Inferior parietal cortex (tissue), 1 donor: Measurements from ENCODE around the gene CTAGE4.
"Not testable (repeated sequence)": the region's sequence is repeated elsewhere in the genome, so short reads cannot be mapped to it uniquely, and the experiment has no call there.

Source experiments
- DNase-seq: peaks from one replicate; pipeline ENCODE4 v3.0.0-alpha.2; 2016; ENCODE audit errors: extremely low spot score

The CTAGE4 gene

DNA sequence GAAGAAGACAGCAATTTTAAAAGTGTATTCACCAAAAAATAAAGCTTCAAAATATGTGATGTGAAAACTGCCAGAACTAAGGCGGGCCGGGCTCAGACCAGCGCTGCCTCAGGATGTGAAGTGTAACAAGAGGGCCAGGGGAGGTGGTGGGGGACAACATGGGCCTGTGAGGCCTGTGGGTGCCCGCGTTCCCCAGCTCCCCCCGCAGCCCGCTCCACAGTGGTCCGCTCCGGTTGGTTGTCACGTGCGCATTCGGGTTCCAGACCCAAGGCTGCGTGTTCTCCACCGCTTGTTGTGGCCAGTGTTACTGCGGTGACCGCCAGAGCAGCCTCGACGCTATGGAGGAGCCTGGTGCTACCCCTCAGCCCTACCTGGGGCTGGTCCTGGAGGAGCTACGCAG is at the start of gene CTAGE4:
Gene CTAGE4, plus strand, starts transcription at position 301 of the 400 bp plus-strand sequence. Its CDS starts 38 bp downstream, at position 339.
- DNase-seq, result not testable (repeated sequence)

- no peak for DNase-seq
Observed at GRCh38 chr7:144134116-144134515, 49.1 kb upstream of the CTAGE4 start.

GRCh38 chr7:144137501-144137900 is 45.8 kb upstream of the CTAGE4 start:
- DNase-seq, result no peak

DNA sequence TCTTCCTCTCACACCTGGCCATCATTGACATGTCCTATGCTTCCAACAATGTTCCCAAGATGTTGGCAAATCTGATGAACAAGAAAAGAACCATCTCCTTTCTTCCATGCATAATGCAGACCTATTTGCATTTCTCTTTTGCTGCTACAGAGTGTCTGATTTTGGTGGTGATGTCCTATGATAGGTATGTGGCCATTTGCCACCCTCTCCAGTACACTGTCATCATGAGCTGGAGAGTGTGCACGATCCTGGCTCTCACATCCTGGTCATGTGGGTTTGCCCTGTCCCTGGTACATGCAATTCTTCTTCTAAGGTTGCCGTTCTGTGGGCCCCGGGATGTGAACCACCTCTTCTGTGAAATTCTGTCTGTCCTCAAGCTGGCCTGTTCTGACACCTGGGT is 41.1 kb upstream of the CTAGE4 start:
- DNase-seq, result no peak

GRCh38 chr7:144144426-144144825 is 38.8 kb upstream of the CTAGE4 start:
- no peak for DNase-seq

- DNase-seq, result no peak
Observed at GRCh38 chr7:144148224-144148827, 34.9 kb upstream of the CTAGE4 start.

GRCh38 chr7:144158861-144159260 is 24.4 kb upstream of the CTAGE4 start:
- DNase-seq, result no peak

- DNase-seq, result no peak
Observed at GRCh38 chr7:144164784-144165183, 18.5 kb upstream of the CTAGE4 start.

GRCh38 chr7:144171594-144172350 is 11.5 kb upstream of the CTAGE4 start:
- DNase-seq, result not testable (repeated sequence)

DNA sequence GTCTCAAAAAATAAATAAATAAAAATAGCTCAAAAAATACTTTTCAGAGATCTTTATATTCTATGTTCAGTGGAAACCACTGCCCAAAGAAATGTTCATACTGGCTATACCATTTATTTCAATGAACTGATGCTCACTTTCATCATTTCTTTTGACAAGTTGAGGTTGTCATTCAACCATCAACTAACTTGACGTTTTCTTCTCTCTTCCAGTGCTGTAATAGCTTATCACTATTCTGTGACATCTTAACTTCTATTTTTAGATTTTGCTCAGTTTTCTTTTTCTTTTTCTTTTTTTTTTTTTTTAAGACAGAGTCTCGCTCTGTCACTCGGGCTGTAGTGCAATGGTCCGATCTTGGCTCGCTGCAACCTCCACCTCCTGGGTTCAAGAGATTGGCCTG is 8.7 kb upstream of the CTAGE4 start:
- no peak for DNase-seq

DNA sequence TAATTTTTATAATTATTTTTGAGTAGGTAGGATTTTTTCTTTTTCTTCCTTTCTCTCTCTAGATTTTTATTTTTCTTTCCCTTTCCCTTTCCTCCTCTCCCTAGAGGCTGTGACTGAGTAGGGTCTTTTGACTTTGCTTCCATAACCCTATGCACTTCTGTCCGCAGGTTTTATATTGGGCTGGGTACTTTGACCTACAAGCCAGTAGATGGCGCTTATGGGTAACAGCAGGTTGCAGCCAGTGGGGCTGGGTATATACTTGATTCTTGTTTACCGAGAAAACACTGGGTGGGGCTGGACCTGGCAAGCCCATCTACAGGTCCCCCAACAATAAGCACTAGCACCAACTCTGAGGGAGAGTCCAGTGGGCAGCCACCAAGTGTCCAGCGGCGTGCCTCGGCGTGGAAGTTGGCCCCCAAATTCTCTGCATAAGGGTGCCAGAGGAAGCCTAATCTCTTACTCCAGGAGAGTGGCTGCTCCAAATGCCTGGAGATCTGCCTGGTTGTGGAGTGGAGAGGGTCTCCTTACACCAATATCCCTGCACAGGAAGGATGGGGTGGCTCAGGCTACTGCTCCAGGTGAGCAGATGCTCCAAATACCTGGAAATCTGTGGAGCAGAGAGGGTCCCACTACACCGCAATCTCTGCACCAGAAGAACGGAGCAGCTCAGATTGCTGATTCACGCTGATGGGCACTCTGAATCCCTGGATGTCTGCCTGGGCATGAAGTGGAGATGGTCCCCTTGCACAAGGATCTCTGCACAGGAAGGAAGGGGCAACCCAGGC is 4.7 kb upstream of the CTAGE4 start:
- DNase-seq, result peak; percentile 6

GRCh38 chr7:144179165-144179479 is 4.1 kb upstream of the CTAGE4 start:
- DNase-seq, result not testable (repeated sequence)

DNA sequence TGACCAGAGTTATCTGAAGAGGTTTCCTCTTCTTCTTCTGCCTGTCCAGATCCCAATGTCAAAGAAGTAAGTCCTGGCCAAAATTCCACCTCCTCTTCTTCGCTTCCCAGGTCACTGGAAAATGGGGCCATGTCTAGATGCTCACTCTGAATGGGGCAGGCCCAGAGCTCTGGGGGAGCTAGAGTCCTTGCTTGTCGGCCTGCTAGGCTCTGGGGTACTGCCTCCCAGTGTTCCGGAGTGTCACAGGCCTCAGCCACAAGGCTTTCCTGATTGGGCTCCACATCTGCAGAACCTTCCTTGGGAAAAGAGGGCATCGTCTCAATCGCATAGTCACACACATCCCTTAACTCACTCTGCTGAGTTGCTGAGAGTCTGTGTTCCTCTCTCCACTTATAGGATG is 4.6 kb downstream of the CTAGE4 start:
- not testable (repeated sequence) for DNase-seq

DNA sequence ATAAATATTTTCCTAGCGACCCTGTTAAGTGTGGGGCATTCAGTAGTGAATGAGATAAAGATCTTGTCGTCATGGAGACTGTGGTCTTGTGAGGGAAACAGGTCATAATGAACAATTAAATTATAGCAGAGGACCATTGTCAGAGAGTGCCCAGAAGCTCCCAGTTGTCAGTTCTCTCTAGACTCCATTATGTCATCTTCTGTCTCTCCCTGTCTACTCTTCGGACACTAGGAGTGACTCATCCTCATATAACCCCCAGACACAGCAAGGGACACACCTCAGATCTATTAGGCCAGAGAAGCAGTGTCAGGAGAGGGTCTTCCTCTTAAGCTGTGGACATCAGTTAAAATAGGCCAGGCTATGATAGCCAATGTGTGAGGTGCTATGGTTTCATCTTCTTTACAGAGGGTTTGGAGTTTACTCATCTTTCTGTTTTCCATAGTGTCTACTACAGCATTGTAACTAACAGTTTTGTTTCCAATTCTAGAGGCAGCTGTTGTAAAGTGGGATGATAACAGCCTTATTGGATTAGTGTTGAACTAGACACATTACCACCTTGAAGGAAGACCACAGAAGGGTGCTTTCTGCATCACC is 5.4 kb downstream of the CTAGE4 start:
- not testable (repeated sequence) for DNase-seq

- DNase-seq, result not testable (repeated sequence)
Observed at GRCh38 chr7:144193782-144194181, 10.5 kb downstream of the CTAGE4 start.

DNA sequence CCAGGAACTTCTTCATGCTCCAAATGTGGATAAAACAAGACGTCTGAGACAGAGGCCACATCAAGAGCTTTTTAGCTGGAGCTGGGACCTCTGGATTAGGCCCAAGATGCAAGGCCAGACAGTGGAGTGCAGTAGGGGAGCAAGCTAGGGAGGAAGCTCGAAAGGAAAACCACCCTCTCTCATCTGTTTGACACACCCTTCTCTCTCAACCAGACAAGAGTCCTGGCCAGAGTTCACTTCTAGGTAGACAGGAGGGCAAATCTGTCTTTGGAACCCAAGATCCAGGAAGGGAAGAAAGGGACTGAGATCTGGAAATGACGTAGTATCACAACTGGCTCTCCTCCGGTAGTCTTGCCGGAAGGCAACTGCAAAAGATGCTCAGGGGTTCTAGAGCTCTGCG is 11.2 kb downstream of the CTAGE4 start:
- DNase-seq, result not testable (repeated sequence)

DNA sequence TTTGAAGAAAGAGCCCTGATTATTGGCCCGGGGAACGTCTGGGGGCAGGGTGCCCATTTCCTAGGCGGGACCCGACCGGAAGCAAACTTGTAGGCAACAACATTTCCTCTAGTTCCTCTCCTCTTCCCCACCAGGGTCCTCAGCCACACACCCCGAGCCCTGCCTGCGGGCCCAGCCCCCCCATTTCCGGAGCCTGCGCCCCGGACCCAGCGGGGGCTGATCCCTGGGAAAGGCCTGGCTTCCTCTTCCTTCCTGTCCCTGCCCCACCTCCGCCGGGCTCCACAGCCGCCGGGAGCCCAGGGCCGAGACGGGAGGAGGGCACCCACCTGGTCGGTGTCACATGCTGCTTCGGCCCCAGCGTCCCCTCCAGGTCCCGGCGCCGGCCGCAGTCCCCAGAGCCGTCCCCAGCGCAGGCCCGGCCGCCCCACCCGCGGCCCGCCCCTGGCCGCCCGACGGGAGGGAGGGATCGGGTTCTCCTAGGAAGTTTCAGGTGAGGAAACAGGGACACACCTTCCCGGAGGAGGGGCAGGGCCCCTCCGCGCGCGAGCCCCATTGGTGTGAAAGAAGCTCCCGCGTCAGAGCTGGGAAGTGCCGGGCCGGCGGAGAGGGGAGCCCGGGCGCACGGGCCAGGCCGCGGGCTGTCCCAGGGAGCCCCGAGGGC is 12.1 kb downstream of the CTAGE4 start, which contains the start of gene ARHGEF35:
Gene ARHGEF35, minus strand, starts transcription at position 622 of the 661 bp plus-strand sequence. CDS start 7,450 bp downstream, outside the sequence.
- DNase-seq, result not testable (repeated sequence)

DNA sequence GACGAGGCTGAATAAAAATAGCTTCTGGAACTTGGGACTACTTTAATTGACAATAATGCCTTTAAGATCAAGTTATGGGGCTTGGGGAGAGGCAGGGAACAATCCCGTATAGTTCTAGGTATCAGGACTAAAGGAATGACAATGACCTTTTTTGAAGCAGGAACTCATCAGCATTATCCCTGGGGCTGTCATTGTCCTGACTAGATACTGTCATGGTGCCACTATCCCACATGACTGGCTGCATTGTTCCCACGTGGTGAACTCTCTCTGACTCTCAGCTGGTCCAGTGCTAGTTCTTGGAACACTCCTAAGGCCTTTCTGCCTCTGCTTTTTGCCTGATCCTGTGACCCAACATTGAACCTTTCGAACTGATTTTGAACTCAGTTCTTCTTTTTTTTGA is 15.7 kb downstream of the CTAGE4 start:
- not testable (repeated sequence) for DNase-seq

- not testable (repeated sequence) for DNase-seq
Observed at GRCh38 chr7:144201978-144202377, 18.7 kb downstream of the CTAGE4 start.

- not testable (repeated sequence) for DNase-seq
Observed at GRCh38 chr7:144203086-144203485, 19.8 kb downstream of the CTAGE4 start.

DNA sequence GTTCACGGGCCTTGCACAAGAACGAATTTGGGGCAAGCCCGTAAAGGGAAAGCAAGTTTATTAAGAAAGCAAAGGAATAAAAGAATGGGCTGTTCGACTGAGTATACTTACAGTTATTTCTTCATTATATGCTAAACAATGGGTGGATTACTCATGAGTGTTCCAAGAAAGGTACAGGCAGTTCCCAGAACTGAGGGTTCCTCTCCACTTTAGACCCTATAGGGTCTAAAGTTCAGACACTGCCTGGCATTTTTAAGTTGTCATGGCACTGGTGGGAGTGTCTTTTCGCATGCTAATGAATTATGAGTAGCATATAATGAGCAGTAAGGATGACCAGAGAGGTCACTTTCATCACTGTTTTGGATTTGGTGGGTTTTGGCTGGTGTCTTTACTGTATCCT is 22.0 kb downstream of the CTAGE4 start:
- DNase-seq, result not testable (repeated sequence)
